DND-41 (cell line): ENCODE results near the gene NUP188.

ENCODE experiments used
- CTCF ChIP-seq: IDR thresholded peaks from 2 replicates; pipeline ENCODE4 v1.5.1; 2012; ENCODE audit warnings: borderline replicate concordance, low read length, moderate library complexity, mild to moderate bottlenecking; ENCODE audit not compliant: poor library complexity, severe bottlenecking; ENCODE audit errors: extremely low read depth
- EZH2 ChIP-seq: IDR thresholded peaks from 3 replicates; pipeline ENCODE4 v1.6.1; 2012; ENCODE audit warnings: borderline replicate concordance, low read depth, mild to moderate bottlenecking, moderate library complexity, low read length, inconsistent platforms; ENCODE audit not compliant: severe bottlenecking

GRCh38 chr9:129031514-129031913, 84.0 kb downstream of the NUP188 start:
- no peak for TF ChIP-seq CTCF
- TF ChIP-seq EZH2 = no peak
